Transverse colon (tissue), 4 donors: ENCODE results near the gene COL19A1.

Experiments used
- CTCF ChIP-seq, 5 experiments: fragments of 200-600 bp in 3 of 5; fragments of 450-650 bp in 2 of 5; sonication (generic) in 3 of 5; IDR thresholded peaks; 1 replicate in 2 of 5; 2 replicates in 3 of 5; pipeline ENCODE4 v1.5.1; 2016 to 2017; ENCODE audit warnings: antibody characterized with exemption in 5 of 5, inconsistent platforms in 3 of 5, mild to moderate bottlenecking in 2 of 5, moderate library complexity in 1 of 5
- POLR2A ChIP-seq: fragments of 450-650 bp; IDR thresholded peaks from one replicate; pipeline ENCODE4 v1.6.1; 2016; ENCODE audit warnings: antibody characterized with exemption, mild to moderate bottlenecking, moderate library complexity
- POLR2AphosphoS5 ChIP-seq, 3 donors: sonication (generic); formaldehyde crosslinking; IDR thresholded peaks; one replicate each; pipeline ENCODE4 v1.6.1; 2016; ENCODE audit warnings: antibody characterized with exemption in 3 of 3

- no peak for TF ChIP-seq CTCF (IDR thresholded peaks at IDR 0.05)
- TF ChIP-seq POLR2A: no peak
- no peak for TF ChIP-seq POLR2AphosphoS5 (IDR thresholded peaks at IDR 0.05)
These were observed 52.6 kb downstream of the COL19A1 start for GRCh38 chr6:69918813-69919475.
